ENCODE results near the gene KIZ. TPM values are rescaled to one million over a fixed set of nuclear protein-coding genes. Genes with fewer than 3 reads are reported as not detected.
"Not testable (repeated sequence)": the region's sequence is repeated elsewhere in the genome, so short reads cannot be mapped to it uniquely, and the experiment has no call there.

KIZ gene
- total and polyA plus RNA-seq, 2 experiments from 2014 or later, result 11.0 to 55.4 TPM

DNA sequence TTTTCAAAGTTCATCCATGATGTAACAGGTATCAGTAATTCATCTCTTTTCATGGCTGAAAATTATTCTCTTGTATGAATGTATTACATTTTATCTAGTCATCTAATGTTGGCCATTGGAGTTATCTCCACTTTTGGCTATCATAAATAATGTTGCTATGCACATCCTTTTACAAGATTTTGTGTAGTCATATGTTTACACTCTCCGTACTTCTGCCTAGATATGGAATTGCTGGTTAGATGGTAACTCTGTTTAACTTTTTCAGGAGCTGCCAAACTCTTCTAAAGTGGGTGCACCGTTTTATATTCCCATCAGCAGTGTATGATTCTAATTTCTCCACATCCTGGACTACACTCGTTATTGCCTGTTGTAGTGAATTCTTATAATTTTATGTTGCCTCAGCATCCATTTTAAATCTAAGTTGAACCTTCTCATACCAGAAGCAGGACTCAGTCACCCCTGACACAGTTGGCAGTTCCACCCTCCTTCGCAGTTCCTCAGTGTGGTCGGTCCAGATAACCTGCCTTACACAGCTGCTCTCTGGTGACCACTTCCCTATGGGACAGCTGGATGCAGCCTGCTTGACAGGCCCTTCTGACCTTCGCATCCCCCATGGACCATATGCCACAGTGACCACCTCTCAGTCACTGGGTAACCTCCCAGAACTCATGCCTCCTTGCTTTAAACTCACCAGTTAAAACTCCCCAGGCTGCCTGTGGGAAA is 33.9 kb downstream of the KIZ start:
- Histone ChIP-seq H3K27ac (no peak overlapping the region), H3K4me1 (ENCODE audit: low read depth) (no peaks in the 10 kb centered on the region), H3K27me3 (no peaks in the 10 kb centered on the region), H3K36me3 (no peaks in the 10 kb centered on the region), H3K9me3 (ENCODE audit: low read depth) (no peaks in the 10 kb centered on the region), H3K4me3 (no peak overlapping the region)
- DNase-seq (ENCODE audit: low read depth in 1 of 2, low spot score in 1 of 2), result peak in 1 of 2 donors; percentile 62
- TF ChIP-seq, protein P1, sequence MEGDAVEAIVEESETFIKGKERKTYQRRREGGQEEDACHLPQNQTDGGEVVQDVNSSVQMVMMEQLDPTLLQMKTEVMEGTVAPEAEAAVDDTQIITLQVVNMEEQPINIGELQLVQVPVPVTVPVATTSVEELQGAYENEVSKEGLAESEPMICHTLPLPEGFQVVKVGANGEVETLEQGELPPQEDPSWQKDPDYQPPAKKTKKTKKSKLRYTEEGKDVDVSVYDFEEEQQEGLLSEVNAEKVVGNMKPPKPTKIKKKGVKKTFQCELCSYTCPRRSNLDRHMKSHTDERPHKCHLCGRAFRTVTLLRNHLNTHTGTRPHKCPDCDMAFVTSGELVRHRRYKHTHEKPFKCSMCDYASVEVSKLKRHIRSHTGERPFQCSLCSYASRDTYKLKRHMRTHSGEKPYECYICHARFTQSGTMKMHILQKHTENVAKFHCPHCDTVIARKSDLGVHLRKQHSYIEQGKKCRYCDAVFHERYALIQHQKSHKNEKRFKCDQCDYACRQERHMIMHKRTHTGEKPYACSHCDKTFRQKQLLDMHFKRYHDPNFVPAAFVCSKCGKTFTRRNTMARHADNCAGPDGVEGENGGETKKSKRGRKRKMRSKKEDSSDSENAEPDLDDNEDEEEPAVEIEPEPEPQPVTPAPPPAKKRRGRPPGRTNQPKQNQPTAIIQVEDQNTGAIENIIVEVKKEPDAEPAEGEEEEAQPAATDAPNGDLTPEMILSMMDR (IDR thresholded peaks at IDR 0.05; ENCODE audit: low read depth, low read length), result no peak

DNA sequence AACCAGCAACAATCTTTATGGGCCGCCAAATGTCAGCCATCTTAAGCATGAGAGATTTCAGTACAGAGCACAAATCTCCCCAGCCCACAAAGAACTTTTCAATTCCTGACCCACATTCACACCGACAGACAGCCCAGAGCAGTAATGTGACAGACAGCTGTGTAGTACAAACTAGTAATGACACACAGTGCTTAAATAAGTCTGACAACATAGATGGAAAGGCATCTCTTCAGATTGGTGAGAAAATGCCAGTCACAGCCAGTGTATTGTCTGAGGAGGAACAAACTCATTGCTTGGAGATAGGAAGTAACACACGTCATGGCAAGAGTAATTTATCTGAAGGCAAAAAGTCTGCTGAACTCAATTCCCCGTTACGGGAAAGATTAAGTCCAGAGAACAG is 36.0 kb downstream of the KIZ start:
- DNase-seq (ENCODE audit: low read depth in 1 of 2, low spot score in 1 of 2), result peak in 1 of 2 donors; percentile 30
- TF ChIP-seq, protein P1 (IDR thresholded peaks at IDR 0.05; ENCODE audit: low read depth, low read length), result no peak
- Histone ChIP-seq H3K27ac (no peak overlapping the region), H3K36me3 (no peaks in the 10 kb centered on the region), H3K27me3 (no peaks in the 10 kb centered on the region), H3K4me3 (no peak overlapping the region), H3K9me3 (ENCODE audit: low read depth) (no peaks in the 10 kb centered on the region), H3K4me1 (ENCODE audit: low read depth) (no peaks in the 10 kb centered on the region)

DNA sequence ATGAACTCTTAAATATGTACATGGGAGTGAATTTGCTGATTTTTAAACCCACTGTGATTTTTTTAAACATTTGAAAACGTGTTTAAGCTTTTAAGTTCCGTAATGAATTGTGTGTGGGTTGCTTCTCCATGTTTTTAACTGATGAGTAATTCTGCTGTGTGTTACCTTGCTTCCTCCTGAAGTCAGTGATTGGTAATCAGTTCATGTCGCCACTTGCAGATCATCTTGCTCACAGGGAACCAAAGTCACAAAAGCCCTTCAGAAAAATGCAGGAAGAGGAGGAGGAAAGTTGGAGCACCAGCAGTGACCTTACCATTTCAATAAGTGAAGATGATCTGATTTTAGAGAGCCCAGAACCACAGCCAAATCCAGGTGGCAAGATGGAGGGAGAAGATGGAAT is 36.7 kb downstream of the KIZ start:
- no peaks in the 10 kb centered on the region for H3K27me3 ChIP-seq
- H3K4me1 ChIP-seq (ENCODE audit: low read depth), result no peaks in the 10 kb centered on the region
- no peak for DNase-seq (ENCODE audit: low read depth in 1 of 2, low spot score in 1 of 2)
- H3K36me3 ChIP-seq, result no peaks in the 10 kb centered on the region
- TF ChIP-seq, protein P1 (IDR thresholded peaks at IDR 0.05; ENCODE audit: low read depth, low read length), result no peak
- no peak overlapping the region for H3K4me3 ChIP-seq
- H3K27ac ChIP-seq, result no peak overlapping the region
- no peaks in the 10 kb centered on the region for H3K9me3 ChIP-seq (ENCODE audit: low read depth)

DNA sequence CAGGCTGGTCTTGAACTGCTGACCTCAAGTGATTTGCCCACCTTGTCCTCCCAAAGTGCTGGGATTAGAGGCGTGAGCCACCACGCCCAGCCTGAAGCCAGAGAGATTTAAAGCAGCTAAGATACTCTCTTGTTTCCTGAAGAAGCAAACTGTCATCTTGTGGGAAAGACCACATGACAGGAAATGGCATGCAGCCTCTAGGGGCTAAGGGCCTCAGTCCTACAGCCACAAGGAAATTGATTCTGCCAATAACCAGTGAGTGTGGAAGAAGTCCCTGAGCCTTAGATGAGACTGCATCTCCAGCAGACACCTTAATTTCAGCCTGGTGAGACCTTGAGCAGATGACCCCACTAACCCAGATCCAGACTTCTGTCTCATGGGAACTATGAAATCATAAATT is 40.9 kb downstream of the KIZ start:
- TF ChIP-seq, protein P1 (IDR thresholded peaks at IDR 0.05; ENCODE audit: low read depth, low read length), result no peak
- H3K27ac ChIP-seq, result no peak overlapping the region
- H3K4me3 ChIP-seq, result no peak overlapping the region
- H3K9me3 ChIP-seq (ENCODE audit: low read depth), result no peaks in the 10 kb centered on the region
- H3K27me3 ChIP-seq, result no peaks in the 10 kb centered on the region
- DNase-seq (ENCODE audit: low read depth in 1 of 2, low spot score in 1 of 2), result no peak
- H3K4me1 ChIP-seq (ENCODE audit: low read depth), result no peaks in the 10 kb centered on the region
- H3K36me3 ChIP-seq, result no peaks in the 10 kb centered on the region

DNA sequence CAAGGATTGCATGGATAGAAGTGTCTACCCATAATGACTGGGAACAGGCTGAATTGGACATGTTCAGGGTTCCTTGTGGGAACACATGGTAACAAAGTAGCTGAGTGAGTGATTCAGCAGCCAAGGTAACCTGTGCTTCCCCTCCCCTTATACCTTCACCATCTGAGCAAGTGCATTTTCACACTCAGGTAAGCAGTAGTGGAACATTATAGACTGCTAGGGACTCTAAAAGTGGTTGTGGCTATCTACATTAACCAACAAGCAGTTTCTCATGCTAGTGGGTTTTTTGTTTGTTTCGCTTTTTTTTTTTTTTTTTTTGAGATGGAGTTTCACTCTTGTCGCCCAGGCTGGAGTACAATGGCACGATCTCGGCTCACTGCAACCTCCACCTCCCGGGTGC is 41.4 kb downstream of the KIZ start:
- TF ChIP-seq, protein P1 (IDR thresholded peaks at IDR 0.05; ENCODE audit: low read depth, low read length), result no peak
- Histone ChIP-seq H3K9me3 (ENCODE audit: low read depth) (no peaks in the 10 kb centered on the region), H3K4me1 (ENCODE audit: low read depth) (no peaks in the 10 kb centered on the region), H3K27me3 (no peaks in the 10 kb centered on the region), H3K36me3 (no peaks in the 10 kb centered on the region), H3K27ac (no peak overlapping the region), H3K4me3 (no peak overlapping the region)
- no peak for DNase-seq (ENCODE audit: low read depth in 1 of 2, low spot score in 1 of 2)

DNA sequence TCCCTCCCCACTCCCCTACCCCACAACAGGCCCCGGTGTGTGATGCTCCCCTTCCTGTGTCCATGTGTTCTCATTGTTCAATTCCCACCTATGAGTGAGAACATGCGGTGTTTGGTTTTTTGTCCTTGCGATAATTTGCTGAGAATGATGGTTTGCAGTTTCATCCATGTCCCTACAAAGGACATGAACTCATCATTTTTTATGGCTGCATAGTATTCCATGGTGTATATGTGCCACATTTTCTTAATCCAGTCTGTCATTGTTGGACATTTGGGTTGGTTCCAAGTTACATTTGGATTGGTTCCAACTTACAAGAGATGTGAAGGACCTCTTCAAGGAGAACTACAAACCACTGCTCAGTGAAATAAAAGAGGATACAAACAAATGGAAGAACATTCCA is 42.2 kb downstream of the KIZ start:
- H3K9me3 ChIP-seq (ENCODE audit: low read depth); H3K4me1 ChIP-seq (ENCODE audit: low read depth); H3K27me3 ChIP-seq; H3K4me3 ChIP-seq; DNase-seq (ENCODE audit: low read depth in 1 of 2, low spot score in 1 of 2); H3K36me3 ChIP-seq; H3K27ac ChIP-seq: not testable (repeated sequence)

Measured in cardiac muscle cell (in vitro differentiated cells and primary cell).